NCI-H82 treated with DMSO at 0.1 percent for 48 hours (cell line): ENCODE results near the gene NLGN4X.
A peak's percentile ranks its signal among the peaks of the same experiment; 100 is the strongest.

Experiments
- DNase-seq: peaks from one replicate; lab custom pipeline; 2025; ENCODE audit not compliant: unreplicated experiment; lab: John Stamatoyannopoulos, UW

Gene NLGN4X

DNA sequence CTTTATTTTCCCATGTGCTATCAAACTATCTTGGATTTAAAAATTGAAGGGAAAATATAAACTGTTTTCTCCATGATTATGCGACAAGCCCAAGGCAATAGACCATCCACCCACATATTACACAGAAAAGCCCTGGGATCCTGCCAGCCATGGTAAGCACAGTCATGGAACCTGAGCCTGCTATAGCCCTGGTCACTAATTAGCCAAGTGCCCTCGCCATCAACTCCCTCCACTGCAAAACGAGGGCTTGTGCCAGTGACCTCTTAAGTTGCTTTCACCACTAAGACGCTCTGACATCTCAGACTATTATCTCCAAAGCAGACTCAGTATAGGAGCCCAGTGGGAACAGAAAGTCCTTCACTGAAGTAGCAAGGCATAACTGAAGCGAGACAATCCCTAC lies 69.2 kb downstream of the NLGN4X start:
- no peak for DNase-seq

DNA sequence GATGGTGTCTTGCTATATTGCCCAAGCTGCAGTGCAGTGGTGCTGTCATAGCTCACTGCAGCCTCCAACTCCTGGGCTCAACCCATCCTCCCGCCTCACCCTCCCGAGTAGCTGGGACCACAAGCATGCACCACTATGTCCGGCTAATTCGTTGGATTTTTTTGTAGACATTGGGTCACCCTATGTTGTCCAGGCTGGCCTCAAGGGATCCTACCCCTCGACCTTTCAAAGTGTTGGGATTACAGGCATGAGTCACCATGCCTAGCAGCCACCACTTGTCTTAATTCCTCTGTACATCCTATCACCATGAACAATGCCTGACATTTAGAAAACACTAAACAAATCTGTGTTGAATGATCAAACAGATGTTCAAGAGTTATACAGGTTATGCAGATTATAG lies 76.7 kb downstream of the NLGN4X start:
- no peak for DNase-seq

DNA sequence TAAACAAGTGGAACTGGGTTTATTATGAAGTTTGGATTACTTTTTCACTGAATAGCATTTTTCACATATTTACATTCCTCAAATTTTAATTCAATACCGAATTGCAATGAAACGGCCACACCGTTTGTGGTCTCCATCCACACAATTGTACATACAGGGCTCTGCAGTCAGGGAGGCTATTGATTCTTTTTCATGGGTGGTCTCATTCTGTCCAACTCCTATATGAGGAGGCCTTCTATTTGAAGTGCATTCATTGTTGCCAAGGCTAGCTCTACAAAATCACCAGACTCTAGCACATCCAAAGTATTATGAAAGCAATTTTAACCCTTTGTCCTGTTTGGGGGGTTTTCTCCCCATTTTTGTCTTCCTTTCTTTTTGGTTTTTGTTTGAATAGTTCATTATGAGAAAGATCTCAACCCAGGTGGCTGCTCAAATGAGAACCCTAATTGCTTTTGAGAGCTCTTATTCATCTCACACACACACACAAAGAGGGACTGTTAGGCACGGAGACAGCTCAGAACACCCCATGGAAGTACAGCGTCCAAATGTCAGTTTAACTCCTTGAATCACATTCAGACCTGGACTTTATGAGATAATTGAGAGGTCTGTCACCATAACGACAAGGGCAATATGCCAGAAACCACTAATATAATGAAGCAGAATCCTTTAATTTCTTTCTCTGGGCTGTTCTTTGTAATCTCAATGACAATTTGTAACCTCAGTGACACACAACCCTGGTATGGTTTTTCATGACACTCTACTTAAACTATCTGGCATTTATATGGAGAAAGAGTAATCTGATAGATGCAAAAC lies 79.4 kb downstream of the NLGN4X start:
- DNase-seq = no peak

DNA sequence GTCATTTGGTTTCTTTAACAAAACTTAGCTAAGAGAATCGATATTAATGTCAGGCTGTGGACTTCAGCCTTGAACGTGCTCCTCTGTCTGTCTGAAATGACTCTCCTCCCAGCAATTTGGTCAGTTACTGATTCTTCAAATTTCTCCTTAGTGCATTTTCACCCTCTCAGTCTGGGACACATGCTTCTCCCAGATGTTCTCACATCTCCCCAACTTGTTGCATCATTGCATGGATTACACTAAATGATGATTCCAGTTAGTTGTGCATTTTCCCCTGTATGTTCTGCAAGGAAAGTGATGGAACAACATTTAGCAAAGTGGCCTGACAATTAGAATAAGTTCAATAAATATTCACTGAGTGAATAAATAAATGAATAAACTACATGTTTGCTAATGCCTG lies 94.4 kb downstream of the NLGN4X start:
- DNase-seq = no peak

DNA sequence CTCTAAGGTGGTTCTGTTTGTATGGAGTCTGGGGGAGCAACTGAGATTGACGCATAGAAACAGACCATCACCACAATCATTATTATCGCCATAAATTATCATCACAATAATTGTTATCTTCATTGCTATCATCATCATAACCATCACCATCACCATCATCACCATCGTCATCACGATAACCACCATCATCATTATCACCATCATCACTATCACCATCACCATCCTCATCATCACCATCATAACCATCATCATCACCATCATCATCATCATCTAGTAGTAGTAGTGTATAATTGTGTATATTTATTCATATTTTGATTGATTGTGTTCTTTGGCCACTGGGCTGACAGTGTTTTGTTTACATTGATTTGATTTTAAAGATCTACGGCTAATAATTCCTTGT lies 95.7 kb downstream of the NLGN4X start:
- no peak for DNase-seq

DNA sequence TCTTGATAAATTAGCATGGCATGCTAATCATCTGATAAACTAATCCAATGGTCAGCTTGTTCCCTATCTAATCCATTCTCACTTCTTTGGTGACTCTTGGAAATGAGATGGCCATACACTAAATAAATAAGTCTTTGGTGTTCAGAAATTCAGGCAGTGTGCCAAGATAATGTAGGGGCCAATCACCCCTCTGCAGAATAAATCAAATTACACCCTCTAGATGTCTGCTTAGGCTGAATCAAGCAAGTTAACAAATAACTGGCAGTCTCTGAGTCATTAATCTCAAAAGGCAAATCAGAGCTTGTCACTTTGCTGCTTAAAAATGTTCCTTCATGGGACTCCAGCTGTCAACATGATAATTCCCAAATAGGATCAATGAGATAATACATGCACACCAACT lies 97.4 kb downstream of the NLGN4X start:
- peak; percentile 89 for DNase-seq

DNA sequence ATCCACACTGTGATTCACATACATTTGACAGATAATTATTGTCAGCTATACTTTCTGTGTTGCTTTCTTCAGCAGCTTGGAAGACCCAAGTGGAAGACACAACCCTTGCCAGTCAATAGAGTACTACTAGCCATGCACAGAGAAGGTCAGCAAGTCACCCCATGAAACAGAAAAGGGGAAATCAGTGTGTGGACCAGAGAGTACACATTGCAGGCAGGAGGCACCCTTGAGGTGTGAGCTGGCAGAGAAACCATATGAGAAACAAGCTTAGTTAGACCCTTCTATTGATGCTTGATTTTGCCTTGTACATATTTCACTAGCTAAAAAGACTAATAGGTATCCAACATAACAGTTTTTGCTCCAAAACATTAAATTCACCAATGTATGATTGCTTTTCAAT lies 99.5 kb downstream of the NLGN4X start:
- no peak for DNase-seq

DNA sequence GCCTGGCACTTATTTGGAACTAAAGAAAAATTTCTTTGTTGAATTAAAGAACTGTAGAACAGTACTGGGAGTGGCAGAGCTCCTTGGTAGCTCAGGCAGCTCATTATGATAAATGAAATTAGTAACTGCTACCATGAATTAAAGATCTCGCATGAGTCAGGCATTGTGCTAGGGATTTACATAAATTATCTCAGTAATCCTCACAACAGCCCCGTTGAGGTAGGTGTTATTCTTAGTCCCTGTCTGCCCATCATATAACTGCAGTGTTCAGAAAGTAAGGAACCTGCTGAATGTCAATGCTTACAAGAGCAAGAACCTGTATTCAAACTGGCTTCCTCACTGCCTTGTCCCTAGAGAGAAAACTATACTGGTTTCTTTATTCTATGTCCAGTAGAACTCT lies 108.3 kb downstream of the NLGN4X start:
- DNase-seq = no peak

DNA sequence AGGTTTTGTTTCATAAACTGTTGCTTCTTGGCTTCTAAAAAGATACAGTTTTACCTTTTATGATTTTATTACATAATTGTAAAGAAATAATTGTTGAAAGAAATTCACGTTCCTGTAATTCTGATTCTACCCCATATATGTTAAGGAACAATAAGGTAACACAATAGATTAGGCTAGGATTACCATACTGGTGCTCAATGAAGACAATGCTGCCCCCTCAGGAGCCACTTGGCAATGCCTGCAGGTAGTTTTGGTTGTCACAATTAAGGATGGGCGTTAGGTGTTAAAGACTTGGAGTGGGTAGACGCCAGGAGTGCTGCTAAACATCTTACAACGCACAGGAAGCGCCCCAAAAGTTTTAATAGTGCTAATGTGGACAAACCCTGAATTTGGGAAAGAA lies 133.2 kb downstream of the NLGN4X start:
- DNase-seq = peak; percentile 2

DNA sequence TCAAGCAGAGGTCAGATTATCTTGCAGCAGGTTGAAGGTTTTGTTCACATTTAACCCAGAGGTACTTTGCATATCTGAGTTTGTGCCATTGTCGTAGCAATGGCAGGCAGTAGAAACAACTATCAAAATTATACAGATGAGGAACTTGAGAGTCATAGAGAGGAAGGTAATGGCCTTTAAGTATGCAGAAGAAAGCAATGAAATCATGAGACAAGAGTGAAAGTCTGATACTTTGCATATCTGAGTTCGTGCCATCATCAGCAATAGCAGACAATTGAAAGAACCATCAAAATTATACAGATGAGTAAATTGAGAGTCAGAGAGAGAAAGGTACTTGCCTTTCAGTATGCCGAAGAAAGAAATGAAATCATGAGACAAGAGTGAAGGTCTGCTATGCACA lies 154.1 kb downstream of the NLGN4X start:
- no peak for DNase-seq

DNA sequence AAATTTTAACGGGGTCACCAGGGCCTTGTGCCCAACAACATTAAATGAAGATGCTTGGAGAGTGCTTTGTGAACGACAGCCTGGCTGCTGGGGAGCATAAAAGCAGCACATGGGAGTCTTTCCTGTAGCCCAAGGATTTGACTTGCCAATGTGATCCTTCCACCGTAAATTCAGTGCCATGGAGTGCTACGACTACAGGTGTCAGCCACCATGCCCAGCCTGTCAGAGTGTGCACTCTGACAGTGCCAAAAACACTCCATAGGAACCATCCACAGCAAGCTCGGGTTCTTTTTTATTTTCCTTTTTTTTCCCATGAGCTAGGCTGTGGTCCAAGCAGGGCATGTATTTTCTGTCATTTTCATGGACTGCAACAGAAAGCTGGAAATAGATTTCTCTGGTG lies 156.9 kb downstream of the NLGN4X start:
- DNase-seq = no peak

DNA sequence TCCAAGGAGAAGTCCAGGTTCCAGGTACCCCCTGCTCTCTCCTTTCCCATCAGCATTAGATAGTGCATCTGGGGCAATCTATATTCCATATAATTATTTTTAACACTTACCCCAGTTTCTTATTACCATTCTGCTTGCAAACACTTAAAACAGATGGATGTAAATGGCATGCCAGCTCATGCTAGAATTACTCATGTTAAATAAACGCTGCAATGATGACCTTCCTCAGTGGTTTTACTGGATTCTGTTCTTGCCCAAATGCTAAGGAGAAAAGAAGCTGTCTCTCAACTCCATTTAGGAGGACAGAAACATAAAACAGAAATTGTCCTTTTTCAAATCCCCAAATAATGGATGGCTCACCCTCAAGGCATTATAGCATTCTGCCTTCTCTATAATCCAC lies 161.1 kb downstream of the NLGN4X start:
- DNase-seq = no peak

DNA sequence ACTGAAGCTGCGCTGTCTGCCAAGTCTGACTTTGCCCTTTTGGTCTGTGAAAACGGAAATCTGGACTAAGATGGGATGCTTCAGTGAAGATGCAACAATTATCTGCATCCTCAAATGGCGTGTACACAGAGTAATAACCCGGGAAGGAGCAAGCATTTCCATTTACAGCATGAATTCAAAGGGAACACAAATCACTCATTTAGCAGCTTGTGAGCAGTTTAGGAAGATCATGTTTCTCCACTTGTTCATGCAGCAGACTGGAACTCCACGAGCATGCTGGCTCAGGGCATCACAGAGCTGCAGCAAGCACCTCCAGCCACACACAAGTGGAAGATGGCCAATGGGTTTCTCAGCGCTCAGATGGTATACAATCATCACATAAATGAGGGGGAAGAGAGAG lies 175.5 kb downstream of the NLGN4X start:
- no peak for DNase-seq

DNA sequence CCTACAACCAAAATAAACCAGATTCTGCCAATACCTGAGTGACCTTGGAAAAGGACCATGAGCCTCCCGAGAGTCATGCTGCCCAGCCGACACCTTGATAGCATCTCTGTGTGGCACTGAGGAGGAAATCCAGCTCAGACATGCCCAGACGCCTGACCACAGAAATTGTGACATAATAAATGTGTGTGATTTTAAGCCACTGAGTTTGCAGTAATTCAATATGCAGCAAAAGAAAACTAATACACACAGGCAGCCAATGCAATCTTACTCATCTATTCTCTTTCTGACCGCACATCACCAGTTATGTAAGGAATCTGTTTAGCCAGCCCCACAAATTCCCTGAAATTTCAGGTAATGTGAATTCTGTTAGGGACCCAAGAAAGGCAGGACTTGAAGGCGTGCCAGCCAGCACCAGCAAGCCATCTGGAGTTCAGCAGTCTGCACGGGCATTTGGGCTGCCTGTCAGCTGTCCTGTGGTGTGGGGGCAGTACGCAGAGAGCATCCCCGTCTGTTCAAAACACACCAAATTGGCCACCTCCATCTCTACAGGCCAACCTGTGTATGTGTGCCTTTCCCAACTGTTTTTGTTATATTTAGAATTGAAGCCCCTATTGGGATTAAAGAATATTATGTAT lies 176.4 kb downstream of the NLGN4X start:
- no peak for DNase-seq

DNA sequence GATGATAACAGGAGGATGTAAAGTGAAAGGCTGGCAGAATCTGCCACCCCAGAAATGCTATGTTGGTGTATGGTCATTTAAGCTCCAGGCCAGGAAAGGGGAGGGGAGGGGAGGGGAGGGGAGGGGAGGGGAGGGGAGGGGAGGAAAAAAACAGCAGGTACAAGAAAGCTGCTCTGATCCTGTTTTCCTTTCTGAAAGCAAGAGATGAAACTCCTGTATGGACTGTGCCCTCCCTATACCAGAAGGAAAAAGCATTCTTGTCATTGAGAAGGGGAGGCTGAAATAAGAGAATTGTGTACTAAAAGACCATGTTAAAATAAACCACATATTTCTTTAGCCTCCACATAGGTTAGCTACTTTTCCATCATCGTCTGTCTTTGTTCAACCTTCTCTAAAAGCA lies 179.5 kb downstream of the NLGN4X start:
- no peak for DNase-seq

DNA sequence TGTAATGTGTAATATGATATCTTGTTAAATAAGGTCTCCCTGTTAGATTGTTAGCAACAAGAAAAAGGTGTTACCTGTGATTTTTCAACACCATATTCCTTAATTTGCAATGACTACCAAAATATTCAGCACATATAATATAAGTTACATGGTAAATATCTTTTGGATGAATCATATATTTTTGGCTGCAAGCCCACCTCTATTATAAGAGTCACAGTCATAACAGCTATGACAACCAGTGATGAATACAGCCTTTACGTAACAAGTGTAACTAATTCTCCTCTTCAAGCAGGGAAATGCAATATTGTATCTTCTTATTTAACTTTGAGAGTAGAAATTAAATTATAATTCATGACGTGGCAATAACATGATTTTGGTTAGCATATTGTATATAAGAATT lies 187.0 kb downstream of the NLGN4X start:
- no peak for DNase-seq

DNA sequence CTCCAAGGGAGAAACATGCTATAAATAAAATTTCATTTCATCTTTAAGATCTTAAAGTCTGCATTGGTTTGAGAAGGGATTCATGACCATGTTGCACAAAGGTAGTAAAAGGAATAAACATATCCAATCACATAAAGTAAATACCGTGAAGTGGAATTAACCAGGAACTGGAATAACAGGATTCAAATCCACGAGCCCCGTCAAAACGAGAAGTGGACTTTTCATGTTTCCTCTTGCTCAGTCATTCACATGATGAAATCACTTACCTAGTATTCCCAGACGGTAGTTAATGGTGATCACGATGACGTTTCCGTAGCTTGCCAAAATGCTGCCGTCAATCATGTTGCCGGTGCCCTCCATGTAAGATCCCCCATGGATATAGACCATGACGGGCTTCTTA lies 199.7 kb downstream of the NLGN4X start:
- no peak for DNase-seq

DNA sequence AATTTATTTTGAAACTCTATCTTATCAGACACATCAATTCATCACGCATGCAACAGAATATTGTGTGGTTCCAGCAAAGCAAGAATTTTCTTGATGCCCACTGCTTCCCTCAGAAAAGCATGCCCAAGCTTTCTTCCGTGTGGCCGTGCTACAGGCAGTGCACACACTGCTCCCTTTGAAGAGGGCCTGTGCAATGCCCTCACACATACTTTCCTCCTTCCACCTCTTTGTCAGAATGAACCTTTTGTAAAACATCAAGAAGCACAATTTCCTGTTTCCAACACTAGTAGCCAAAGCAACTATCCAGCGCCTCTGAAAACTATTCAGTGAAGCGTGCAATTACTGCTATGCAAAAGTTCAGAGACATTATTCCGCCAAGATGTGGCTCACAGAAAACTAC lies 201.7 kb downstream of the NLGN4X start:
- DNase-seq = no peak

DNA sequence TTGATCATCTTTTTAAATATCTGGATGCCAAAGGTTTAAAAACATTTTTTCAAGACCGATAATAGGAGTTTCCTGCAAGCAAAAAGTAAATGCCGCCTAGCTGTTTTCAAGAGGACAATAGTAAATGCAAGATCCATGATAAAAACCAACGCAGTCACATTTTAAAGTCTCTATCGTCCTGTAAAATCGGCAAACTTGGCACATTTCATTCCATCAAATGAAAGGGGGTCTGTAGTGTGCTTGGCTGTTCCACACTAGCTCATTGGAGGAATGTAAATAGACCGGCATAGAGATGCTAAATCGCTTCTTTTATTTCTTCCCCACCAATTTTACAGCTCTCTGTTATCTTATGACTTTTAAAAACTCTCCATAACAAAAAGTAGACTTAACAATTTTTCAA lies 202.2 kb downstream of the NLGN4X start:
- no peak for DNase-seq

DNA sequence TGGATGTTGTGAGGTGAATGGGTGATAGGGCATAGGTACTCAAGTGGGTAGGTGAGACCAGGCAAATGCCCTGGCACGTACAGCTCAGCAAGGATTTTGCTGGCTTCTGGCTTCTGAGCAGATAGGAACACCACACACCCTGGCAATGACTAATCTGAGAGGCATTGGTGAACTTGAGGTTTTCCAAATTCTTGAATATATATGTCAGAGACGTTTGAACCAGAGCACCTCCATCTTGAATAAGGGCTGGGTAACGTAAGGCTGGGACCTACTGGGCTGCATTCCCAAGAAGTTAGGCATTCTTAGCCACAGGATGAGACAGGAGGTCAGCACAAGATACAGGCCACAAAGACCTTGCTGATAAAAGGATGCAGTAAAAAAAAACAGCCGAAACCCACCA lies 204.5 kb downstream of the NLGN4X start:
- no peak for DNase-seq

DNA sequence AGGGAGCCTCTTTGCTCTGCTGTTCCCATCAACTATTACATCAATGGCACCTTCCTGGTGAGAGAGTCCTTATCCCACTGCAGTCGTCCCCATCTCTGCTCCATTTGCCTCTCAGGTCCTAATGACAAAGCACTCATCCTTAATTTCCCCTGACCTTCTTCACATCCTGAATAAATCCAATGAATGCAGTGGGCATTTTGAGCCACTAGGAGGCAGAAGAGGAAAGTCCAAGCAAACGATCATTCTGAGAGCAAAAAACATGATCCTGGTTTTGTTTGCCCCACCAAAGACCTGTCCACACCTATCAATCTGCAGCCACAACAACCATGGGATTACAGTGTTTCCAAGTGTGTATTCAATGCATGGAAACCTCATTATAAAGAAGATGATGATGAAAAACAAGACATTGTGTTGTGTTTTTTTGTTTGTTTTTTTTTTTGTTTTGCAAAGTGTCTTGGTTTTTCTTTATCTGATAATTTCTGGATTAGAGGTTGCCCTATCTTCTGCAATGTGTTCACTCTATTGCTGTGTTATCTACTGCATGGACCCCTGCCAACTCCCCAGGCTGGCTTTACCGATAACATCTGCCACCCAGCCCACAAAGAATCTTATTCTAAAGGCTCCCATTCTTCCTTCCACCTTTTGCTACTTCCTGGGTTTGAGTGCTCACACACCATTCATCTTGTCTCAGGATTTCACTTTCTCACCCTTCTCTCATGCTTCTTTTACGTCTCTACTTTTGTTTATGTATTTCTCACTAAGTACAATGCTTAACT lies 207.2 kb downstream of the NLGN4X start:
- peak; percentile 15 for DNase-seq

DNA sequence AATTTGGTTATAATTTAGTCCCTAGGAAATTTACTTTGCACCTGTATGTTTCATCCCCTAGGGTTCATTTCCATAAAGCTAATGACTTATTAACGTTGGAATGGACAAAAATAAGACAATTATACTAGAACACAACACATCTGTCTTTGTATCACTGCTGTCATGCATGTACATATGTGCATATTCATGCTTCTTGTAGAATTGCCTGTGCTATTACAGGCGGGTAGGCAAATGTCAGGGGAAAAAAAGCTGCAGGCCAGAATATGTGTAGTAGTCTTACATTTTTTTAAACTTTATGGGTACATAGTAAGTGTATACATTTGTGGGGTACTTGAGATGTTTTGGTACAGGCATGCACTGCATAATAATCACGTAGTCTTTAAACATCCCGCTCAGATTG lies 209.6 kb downstream of the NLGN4X start:
- no peak for DNase-seq
